NT2/D1 (cell line): ENCODE results near the gene LPAR1.

Source experiments
- SUZ12 ChIP-seq: IDR thresholded peaks from 2 replicates; pipeline ENCODE4 v1.6.1; 2011; ENCODE audit not compliant: insufficient read length, insufficient read depth; ENCODE audit errors: extremely low read depth
- YY1 ChIP-seq: IDR thresholded peaks from 2 replicates; pipeline ENCODE4 v1.6.1; 2011; ENCODE audit not compliant: insufficient read length, insufficient read depth
- ZNF274 ChIP-seq: IDR thresholded peaks from 2 replicates; pipeline ENCODE4 v1.6.1; 2011; ENCODE audit warnings: mild to moderate bottlenecking, low read depth, low read length

GRCh38 chr9:110892689-110893088 is 145.6 kb downstream of the LPAR1 start:
- TF ChIP-seq ZNF274, result no peak
- no peak for TF ChIP-seq SUZ12
- no peak for TF ChIP-seq YY1
